MM.1S (cell line): Measurements from ENCODE around the gene LMF1.

ENCODE experiments used
- EZH2 ChIP-seq: fragments of 300-600 bp; sonication (generic); optimal IDR thresholded peaks from 2 replicates; pipeline ENCODE3; 2017; ENCODE audit warnings: low read depth, mild to moderate bottlenecking, antibody characterized with exemption, low read length, mixed read lengths
- EZH2phosphoT487 ChIP-seq: fragments of 300-600 bp; sonication (generic); IDR thresholded peaks from 2 replicates; pipeline ENCODE4 v1.6.1; 2018; ENCODE audit warnings: antibody characterized with exemption, low read length
- TF ChIP-seq, protein P1 (sequence below): fragments of 300-600 bp; sonication (generic); IDR thresholded peaks from 2 replicates; pipeline ENCODE4 v1.5.1; 2016; ENCODE audit warnings: antibody characterized with exemption, low read length, mixed read lengths

DNA sequence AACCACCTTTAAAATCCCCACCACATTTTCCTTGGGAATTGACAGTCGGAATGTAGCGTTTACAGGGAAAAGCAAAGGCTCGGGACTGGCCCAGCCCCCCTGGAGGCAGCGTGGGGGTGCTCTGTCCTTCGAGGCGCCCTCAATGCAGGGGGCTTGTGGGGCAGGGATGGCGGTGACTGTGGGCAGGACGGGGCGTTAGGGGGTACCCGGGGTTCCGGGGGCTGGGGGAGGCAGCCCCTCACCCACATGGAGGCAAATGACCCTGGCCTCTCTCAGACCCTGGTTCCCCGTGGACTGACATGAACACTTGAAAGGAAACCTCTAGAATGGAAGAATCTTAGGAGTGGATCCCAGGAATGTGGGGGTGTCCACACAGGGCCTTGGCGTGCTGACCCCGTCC, 91.9 kb downstream of the LMF1 start:
- TF ChIP-seq, protein P1, sequence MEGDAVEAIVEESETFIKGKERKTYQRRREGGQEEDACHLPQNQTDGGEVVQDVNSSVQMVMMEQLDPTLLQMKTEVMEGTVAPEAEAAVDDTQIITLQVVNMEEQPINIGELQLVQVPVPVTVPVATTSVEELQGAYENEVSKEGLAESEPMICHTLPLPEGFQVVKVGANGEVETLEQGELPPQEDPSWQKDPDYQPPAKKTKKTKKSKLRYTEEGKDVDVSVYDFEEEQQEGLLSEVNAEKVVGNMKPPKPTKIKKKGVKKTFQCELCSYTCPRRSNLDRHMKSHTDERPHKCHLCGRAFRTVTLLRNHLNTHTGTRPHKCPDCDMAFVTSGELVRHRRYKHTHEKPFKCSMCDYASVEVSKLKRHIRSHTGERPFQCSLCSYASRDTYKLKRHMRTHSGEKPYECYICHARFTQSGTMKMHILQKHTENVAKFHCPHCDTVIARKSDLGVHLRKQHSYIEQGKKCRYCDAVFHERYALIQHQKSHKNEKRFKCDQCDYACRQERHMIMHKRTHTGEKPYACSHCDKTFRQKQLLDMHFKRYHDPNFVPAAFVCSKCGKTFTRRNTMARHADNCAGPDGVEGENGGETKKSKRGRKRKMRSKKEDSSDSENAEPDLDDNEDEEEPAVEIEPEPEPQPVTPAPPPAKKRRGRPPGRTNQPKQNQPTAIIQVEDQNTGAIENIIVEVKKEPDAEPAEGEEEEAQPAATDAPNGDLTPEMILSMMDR: no peak
- no peak for TF ChIP-seq EZH2phosphoT487
- no peak for TF ChIP-seq EZH2
